ENCODE measurements around the gene MED8. TPM values are rescaled to one million over a fixed set of nuclear protein-coding genes. Genes with fewer than 3 reads are reported as not detected.
A peak's percentile ranks its signal among the peaks of the same experiment; 100 is the strongest.

MED8 gene
- total RNA-seq, 1 experiment from 2014 or later, result 31.1 TPM

DNA sequence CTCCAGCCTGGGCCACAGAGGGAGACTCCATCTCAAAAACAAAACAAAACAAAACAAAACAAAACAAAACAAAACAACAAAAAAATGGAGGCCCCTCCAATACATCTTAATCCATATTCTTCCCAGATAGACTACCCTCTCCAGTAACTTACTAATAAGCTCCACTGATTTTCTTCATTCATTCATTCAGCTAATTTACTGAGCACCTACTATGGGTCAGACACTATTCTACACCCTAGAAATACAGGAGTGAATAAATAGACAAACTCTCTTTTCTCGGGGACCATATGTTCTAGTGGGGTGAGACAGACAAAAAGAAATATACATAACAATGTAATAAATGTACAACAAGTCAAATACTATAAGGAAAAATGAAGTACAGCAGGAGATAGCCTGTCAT, 38.6 kb downstream of the MED8 start:
- CTCF ChIA-PET, result no interaction called here
- intact Hi-C loops (cut with micrococcal nuclease; ENCODE audit: unreplicated experiment), result no loop called here
- TF ChIP-seq, protein P1, sequence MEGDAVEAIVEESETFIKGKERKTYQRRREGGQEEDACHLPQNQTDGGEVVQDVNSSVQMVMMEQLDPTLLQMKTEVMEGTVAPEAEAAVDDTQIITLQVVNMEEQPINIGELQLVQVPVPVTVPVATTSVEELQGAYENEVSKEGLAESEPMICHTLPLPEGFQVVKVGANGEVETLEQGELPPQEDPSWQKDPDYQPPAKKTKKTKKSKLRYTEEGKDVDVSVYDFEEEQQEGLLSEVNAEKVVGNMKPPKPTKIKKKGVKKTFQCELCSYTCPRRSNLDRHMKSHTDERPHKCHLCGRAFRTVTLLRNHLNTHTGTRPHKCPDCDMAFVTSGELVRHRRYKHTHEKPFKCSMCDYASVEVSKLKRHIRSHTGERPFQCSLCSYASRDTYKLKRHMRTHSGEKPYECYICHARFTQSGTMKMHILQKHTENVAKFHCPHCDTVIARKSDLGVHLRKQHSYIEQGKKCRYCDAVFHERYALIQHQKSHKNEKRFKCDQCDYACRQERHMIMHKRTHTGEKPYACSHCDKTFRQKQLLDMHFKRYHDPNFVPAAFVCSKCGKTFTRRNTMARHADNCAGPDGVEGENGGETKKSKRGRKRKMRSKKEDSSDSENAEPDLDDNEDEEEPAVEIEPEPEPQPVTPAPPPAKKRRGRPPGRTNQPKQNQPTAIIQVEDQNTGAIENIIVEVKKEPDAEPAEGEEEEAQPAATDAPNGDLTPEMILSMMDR (IDR thresholded peaks at IDR 0.05; ENCODE audit: unreplicated experiment), result no peak
- no TSS peak for BruUV-seq (replicated peaks)
- Mint-ChIP-seq H3K9me3 (ENCODE audit: low read depth, unreplicated experiment) (no peaks in the 10 kb centered on the region), H3K36me3 (ENCODE audit: insufficient read depth, unreplicated experiment) (peaks cover 15% of the 10 kb centered on the region), H3K27me3 (ENCODE audit: unreplicated experiment) (no peaks in the 10 kb centered on the region), H3K27ac (ENCODE audit: unreplicated experiment) (no peak overlapping the region), H3K4me1 (ENCODE audit: low read depth, unreplicated experiment) (peaks cover 35% of the 10 kb centered on the region), H3K4me3 (ENCODE audit: low read depth, unreplicated experiment) (no peak overlapping the region)
- DNase-seq, result no peak

DNA sequence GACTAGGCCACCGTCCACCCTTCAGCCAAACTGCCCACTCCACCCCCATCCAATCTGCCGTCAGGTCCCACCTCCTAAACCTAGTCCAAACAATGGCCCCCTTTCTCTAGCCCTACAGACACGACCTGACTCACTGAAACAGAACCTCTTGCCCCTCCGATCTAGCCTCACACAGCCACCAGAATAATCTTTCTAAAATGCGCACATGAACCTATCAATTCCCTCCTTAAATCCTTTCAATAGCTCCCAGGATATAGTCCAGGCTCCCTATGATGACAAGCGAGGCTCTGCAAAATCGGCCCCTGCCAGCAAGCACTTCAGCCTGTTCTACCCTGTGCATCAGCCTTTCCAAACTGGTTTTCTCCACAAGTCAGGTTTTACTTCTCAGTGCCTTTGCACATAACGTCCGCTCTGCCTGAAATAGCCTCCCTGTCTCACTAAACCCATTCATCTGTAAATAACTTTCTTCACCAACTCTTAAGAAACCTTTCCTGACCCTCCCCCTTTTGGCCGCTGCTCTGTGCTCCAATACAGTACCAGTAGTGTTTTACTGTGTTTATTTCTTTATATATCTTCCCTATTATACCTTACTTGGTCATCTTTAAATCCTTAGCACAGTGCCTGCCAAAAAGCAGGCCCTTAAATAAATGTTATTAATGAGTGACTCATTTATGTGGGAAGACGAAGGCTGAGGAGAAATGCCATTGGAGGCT, 39.9 kb downstream of the MED8 start:
- no peak for DNase-seq
- Mint-ChIP-seq H3K9me3 (ENCODE audit: low read depth, unreplicated experiment) (no peaks in the 10 kb centered on the region), H3K4me1 (ENCODE audit: low read depth, unreplicated experiment) (peaks cover 47% of the 10 kb centered on the region), H3K4me3 (ENCODE audit: low read depth, unreplicated experiment) (peak overlapping the region; percentile 87), H3K27ac (ENCODE audit: unreplicated experiment) (peak overlapping the region; percentile 79), H3K36me3 (ENCODE audit: insufficient read depth, unreplicated experiment) (peaks cover 15% of the 10 kb centered on the region), H3K27me3 (ENCODE audit: unreplicated experiment) (no peaks in the 10 kb centered on the region)
- intact Hi-C loops (cut with micrococcal nuclease; ENCODE audit: unreplicated experiment), result loop anchor here (5.0 kb wide), 1 partner anchor 52 kb away; no protein-coding TSS in a partner anchor
- CTCF ChIA-PET, result no interaction called here
- TF ChIP-seq, protein P1 (IDR thresholded peaks at IDR 0.05; ENCODE audit: unreplicated experiment), result no peak
- TSS peak; percentile 71 for BruUV-seq (replicated peaks)

DNA sequence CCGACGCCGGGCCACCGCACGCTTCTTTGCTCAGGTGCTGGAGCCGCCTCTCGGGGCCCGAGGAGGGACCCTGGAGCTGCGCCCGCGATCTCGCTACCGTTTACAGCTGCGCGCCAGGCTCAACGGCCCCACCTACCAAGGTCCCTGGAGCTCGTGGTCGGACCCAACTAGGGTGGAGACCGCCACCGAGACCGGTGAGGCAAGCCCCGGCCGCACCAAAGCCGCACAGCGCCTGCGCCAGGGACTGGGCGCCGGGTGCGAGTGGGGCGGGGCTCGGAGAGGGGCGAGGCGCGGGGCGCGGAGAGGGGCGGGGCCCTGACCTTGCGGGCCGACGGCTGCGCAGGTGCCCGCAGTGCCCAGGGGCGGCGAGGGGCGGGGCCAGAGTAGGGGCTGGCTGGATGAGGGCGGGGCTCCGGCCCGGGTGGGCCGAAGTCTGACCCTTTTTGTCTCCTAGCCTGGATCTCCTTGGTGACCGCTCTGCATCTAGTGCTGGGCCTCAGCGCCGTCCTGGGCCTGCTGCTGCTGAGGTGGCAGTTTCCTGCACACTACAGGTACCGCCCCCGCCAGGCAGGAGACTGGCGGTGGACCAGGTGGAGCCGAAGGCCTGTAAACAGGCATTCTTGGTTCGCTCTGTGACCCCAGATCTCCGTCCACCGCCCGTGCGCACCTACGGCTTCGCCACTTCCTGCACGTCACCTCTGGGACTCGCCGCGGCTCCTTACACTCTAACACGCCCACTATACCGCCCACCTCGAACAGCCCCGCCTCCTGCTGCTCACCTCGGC, 40.6 kb downstream of the MED8 start:
- H3K9me3 Mint-ChIP-seq (ENCODE audit: low read depth, unreplicated experiment), result no peaks in the 10 kb centered on the region
- TF ChIP-seq, protein P1 (IDR thresholded peaks at IDR 0.05; ENCODE audit: unreplicated experiment), result no peak
- intact Hi-C loops (cut with micrococcal nuclease; ENCODE audit: unreplicated experiment), result loop anchor here (5.0 kb wide), 1 partner anchor 52 kb away; no protein-coding TSS in a partner anchor
- H3K4me1 Mint-ChIP-seq (ENCODE audit: low read depth, unreplicated experiment), result peaks cover 54% of the 10 kb centered on the region
- peaks cover 15% of the 10 kb centered on the region for H3K36me3 Mint-ChIP-seq (ENCODE audit: insufficient read depth, unreplicated experiment)
- H3K27me3 Mint-ChIP-seq (ENCODE audit: unreplicated experiment), result no peaks in the 10 kb centered on the region
- BruUV-seq (replicated peaks), result no TSS peak
- peak; percentile 97 for DNase-seq
- CTCF ChIA-PET, result interaction anchor here (0.8 to 1.3 kb wide), 5 partner anchors 9 to 122 kb away, joined by 3 to 9 read pairs (median 3); partner anchors contain the start of genes C1orf210, CDC20, ELOVL1 and TMEM125
- peak overlapping the region; percentile 87 for H3K4me3 Mint-ChIP-seq (ENCODE audit: low read depth, unreplicated experiment)
- H3K27ac Mint-ChIP-seq (ENCODE audit: unreplicated experiment), result peak overlapping the region; percentile 79

DNA sequence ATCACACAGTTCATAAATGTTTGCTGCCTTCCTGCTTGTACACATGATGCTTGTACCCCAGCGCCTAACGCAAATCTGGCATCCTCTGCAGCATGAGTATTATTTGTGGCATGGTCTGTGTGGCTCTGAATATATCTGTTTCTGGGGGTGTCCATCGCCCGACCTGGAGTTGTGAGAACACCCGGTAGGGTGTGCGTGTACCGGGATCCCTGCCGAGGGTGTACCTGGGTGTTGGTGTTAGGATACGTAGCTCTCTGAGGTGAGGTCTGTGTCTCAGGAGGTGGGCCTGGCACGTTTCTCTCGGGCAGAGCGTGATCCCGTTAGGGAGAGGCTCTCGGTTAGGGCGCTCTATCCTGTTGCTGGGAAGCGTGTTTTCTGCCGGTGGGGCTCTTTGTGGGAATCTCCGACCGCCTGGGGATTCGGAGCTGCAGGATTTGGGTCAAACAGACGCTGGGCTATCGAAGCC, 41.2 kb downstream of the MED8 start:
- TSS peak; percentile 79 for BruUV-seq (replicated peaks)
- peak overlapping the region; percentile 72 for H3K27ac Mint-ChIP-seq (ENCODE audit: unreplicated experiment)
- CTCF ChIA-PET, result interaction anchor here (0.8 to 1.3 kb wide), 5 partner anchors 10 to 121 kb away, joined by 3 to 9 read pairs (median 3); partner anchors contain the start of genes C1orf210, CDC20, ELOVL1 and TMEM125

More for the DNA sequence above, 41.2 kb downstream of the MED8 start:
- DNase-seq, result peak; percentile 57
- H3K36me3 Mint-ChIP-seq (ENCODE audit: insufficient read depth, unreplicated experiment), result peaks cover 15% of the 10 kb centered on the region
- no peaks in the 10 kb centered on the region for H3K9me3 Mint-ChIP-seq (ENCODE audit: low read depth, unreplicated experiment)
- intact Hi-C loops (cut with micrococcal nuclease; ENCODE audit: unreplicated experiment), result loop anchor here (5.0 kb wide), 1 partner anchor 51 kb away; no protein-coding TSS in a partner anchor
- TF ChIP-seq, protein P1 (IDR thresholded peaks at IDR 0.05; ENCODE audit: unreplicated experiment), result no peak
- H3K4me1 Mint-ChIP-seq (ENCODE audit: low read depth, unreplicated experiment), result peaks cover 60% of the 10 kb centered on the region
- H3K4me3 Mint-ChIP-seq (ENCODE audit: low read depth, unreplicated experiment), result peak overlapping the region; percentile 87
- no peaks in the 10 kb centered on the region for H3K27me3 Mint-ChIP-seq (ENCODE audit: unreplicated experiment)
